PFSK-1 (cell line): Measurements from ENCODE around the gene U2AF2.
A peak's percentile ranks its signal among the peaks of the same experiment; 100 is the strongest.

ENCODE experiments used
- FOXP2 ChIP-seq: optimal IDR thresholded peaks from 2 replicates; pipeline ENCODE3; 2011; ENCODE audit warnings: borderline replicate concordance, control low read depth, inconsistent platforms; ENCODE audit not compliant: insufficient read depth; ENCODE audit errors: extremely low read length, extremely low read depth
- POLR2AphosphoS5 ChIP-seq: IDR thresholded peaks from 2 replicates; pipeline ENCODE4 v1.6.1; 2012; ENCODE audit warnings: low read depth, mild to moderate bottlenecking, control low read depth, low read length, moderate library complexity
- SIN3A ChIP-seq: IDR thresholded peaks from 2 replicates; pipeline ENCODE4 v1.6.1; 2012; ENCODE audit warnings: mild to moderate bottlenecking, low read length, moderate library complexity, borderline replicate concordance; ENCODE audit not compliant: insufficient read depth
- TAF1 ChIP-seq: IDR thresholded peaks from 2 replicates; pipeline ENCODE4 v1.6.1; 2012; ENCODE audit warnings: low read length, control low read depth, borderline replicate concordance; ENCODE audit not compliant: insufficient read depth
- TF ChIP-seq, protein P1 (sequence below), 2 experiments: IDR thresholded peaks; 2 replicates each; pipeline versions ENCODE4 v1.6.1 to v1.8.0; 2011 to 2012; ENCODE audit warnings: low read depth in 2 of 2, low read length in 2 of 2, control low read depth in 1 of 2, inconsistent platforms in 1 of 2, mild to moderate bottlenecking in 1 of 2, moderate library complexity in 1 of 2; ENCODE audit not compliant: insufficient read depth in 1 of 2

Gene U2AF2

DNA sequence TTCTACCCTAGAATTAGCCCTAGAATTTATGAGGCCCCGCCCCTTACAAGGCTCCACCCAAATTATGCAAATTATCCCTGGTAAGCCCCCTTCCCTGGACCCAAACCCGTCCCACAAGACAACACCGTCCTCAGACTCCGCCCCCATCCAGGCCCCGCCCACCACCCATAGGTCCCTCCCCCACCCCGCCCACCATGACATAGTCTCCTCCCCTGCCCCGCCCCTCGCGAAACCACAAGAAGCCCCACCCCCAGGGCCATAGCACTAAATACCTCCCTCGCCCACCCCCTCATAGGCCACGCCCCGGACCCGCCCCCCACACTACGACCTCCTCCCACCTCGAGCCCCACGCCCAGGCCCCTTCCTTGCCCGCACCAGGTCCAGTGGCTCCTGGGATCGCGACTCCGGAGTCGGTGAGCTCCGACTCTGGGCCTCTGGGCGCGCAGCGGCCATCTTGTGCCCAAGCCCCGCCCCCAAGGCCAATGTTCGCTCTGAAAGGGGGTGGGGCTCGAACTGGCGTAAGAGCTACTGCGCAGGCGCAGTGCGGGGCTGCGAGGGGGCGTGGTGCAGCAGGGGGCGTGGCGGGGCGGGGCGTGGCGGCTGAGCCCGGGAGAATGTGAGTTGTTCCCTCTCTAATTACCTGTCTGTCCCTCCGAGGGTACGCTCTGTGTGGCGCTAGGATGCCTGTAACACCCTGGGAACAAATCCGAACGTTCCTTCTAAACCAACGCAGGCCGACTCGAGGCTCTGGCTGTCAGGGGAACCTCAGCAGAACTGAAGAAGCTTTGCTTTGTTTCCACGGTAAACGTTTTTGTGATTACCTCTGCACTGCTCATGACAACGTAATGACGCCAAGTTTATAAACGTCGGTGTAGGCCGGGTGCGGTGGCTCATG lies 30.5 kb upstream of the U2AF2 start, which contains the start of gene ZNF784:
TSS of gene ZNF784 (minus strand) at position 458 of the 895 bp plus-strand sequence. CDS start at position 453, 5 bp downstream.
- TF ChIP-seq POLR2AphosphoS5 (peak; percentile 86), TAF1 (peak; percentile 68; the same call in 1 of the 2 replicates), FOXP2 (no peak)
- TF ChIP-seq, protein P1, sequence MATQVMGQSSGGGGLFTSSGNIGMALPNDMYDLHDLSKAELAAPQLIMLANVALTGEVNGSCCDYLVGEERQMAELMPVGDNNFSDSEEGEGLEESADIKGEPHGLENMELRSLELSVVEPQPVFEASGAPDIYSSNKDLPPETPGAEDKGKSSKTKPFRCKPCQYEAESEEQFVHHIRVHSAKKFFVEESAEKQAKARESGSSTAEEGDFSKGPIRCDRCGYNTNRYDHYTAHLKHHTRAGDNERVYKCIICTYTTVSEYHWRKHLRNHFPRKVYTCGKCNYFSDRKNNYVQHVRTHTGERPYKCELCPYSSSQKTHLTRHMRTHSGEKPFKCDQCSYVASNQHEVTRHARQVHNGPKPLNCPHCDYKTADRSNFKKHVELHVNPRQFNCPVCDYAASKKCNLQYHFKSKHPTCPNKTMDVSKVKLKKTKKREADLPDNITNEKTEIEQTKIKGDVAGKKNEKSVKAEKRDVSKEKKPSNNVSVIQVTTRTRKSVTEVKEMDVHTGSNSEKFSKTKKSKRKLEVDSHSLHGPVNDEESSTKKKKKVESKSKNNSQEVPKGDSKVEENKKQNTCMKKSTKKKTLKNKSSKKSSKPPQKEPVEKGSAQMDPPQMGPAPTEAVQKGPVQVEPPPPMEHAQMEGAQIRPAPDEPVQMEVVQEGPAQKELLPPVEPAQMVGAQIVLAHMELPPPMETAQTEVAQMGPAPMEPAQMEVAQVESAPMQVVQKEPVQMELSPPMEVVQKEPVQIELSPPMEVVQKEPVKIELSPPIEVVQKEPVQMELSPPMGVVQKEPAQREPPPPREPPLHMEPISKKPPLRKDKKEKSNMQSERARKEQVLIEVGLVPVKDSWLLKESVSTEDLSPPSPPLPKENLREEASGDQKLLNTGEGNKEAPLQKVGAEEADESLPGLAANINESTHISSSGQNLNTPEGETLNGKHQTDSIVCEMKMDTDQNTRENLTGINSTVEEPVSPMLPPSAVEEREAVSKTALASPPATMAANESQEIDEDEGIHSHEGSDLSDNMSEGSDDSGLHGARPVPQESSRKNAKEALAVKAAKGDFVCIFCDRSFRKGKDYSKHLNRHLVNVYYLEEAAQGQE (IDR thresholded peaks at IDR 0.05; ENCODE audit: insufficient read depth in 1 of 2, low read depth in 2 of 2, low read length in 2 of 2): no peak

DNA sequence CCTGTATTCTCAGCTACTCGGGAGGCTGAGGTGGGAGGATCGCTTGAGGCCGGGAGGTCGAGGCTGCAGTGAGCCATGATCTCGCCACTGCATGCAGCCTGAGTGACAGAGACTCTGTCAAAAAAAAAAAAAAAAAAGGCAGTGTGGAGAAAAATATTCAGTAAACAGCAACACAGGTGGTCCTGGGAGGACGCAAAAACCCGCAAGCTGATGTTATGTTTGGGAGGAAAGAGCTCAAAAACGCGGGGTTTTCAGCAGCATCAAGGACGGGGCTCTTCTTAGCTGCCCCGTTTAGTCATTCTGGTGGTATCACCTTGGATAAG lies 29.9 kb upstream of the U2AF2 start:
- TF ChIP-seq TAF1: no peak
- TF ChIP-seq POLR2AphosphoS5: no peak
- no peak for TF ChIP-seq FOXP2
- TF ChIP-seq SIN3A: no peak
- TF ChIP-seq, protein P1 (IDR thresholded peaks at IDR 0.05; ENCODE audit: insufficient read depth in 1 of 2, low read depth in 2 of 2, low read length in 2 of 2): no peak

DNA sequence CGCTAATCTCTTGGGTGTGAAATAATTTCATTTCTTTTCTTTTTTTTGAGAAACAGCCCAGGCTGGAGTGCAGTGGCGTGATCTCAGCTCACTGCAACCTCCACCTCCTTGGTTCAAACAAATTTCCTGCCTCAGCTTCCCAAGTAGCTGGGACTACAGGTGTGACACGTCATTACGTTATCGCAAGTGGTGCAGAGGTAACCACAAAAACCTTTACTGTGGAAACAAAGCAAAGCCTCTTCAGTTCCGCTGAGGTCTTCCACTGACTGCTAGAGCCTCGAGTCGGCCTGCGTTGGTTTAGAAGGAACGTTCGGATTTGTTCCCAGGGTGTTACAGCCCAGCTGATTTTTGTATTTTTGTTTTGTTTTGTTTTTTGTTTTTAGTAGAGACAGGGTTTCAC lies 28.5 kb upstream of the U2AF2 start:
- TF ChIP-seq FOXP2 (no peak), POLR2AphosphoS5 (no peak)

DNA sequence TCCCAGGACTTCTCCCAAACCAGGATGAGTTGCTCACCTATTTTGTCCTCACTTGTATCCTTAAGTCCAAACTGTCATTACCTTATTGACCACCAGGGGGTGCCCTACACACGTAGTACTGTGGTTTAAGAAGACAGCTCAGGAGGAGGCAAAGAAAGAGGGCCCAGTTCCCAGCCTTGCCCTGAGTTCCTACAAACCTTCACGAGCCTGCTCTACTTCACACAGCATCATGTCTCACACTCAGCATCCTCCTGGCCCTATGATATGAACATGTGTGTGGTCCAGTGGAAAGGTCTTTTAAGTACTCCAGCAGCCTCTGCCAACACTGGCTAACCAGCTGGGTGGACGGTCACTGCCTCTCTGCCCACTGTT lies 22.4 kb upstream of the U2AF2 start:
- TF ChIP-seq POLR2AphosphoS5 (no peak), TAF1 (no peak), SIN3A (no peak), FOXP2 (no peak)
- TF ChIP-seq, protein P1 (IDR thresholded peaks at IDR 0.05; ENCODE audit: insufficient read depth in 1 of 2, low read depth in 2 of 2, low read length in 2 of 2): no peak

DNA sequence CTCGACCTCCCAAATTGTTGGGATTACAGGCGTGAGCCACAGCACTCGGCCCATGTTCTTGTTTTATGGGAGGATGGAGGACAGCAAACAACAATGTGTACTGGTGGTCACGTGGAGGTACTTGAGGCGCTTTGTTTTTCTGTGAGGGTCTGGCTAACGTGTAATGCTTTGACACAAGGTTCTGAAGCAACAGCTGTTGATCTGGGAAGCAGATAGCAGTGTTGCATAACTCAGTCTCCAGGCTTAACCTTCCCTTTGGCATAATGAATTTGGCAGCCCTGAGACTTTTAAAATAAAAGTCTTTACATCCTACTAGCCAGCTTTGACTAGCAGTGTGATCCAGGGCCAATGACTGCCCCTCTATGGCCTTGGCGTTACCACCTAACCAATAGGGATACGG lies 21.0 kb upstream of the U2AF2 start:
- TF ChIP-seq FOXP2: no peak
- TF ChIP-seq, protein P1 (IDR thresholded peaks at IDR 0.05; ENCODE audit: insufficient read depth in 1 of 2, low read depth in 2 of 2, low read length in 2 of 2): no peak
- no peak for TF ChIP-seq POLR2AphosphoS5
- no peak for TF ChIP-seq TAF1
- no peak for TF ChIP-seq SIN3A
